Measurements from ENCODE around the gene NUB1. TPM values are rescaled to one million over a fixed set of nuclear protein-coding genes. Genes with fewer than 3 reads are reported as not detected.

Gene NUB1
- total RNA-seq, 4 donors from 2014 or later = 16.8 to 46.7 (median 26.1) TPM

DNA sequence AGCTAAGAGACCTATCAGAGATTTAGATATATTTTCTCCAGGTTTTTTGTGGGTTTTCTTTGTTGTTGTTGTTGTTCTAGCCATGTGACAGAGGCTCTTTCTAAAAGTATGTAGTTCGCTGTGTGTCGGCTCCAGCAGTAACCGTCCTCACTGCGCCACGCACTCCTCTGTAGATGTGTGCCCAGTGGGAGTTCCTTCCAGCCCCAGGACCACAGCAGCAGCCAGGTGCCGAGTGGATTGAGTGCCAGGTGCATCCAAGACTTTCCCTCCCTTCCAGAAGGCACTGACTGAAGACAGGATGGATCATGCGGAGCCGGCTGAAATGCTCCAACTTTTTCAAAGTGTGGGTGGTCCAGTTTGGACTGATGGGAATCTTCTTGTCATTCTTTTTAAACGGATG, 36.4 kb downstream of the NUB1 start:
- TF ChIP-seq, protein P1, sequence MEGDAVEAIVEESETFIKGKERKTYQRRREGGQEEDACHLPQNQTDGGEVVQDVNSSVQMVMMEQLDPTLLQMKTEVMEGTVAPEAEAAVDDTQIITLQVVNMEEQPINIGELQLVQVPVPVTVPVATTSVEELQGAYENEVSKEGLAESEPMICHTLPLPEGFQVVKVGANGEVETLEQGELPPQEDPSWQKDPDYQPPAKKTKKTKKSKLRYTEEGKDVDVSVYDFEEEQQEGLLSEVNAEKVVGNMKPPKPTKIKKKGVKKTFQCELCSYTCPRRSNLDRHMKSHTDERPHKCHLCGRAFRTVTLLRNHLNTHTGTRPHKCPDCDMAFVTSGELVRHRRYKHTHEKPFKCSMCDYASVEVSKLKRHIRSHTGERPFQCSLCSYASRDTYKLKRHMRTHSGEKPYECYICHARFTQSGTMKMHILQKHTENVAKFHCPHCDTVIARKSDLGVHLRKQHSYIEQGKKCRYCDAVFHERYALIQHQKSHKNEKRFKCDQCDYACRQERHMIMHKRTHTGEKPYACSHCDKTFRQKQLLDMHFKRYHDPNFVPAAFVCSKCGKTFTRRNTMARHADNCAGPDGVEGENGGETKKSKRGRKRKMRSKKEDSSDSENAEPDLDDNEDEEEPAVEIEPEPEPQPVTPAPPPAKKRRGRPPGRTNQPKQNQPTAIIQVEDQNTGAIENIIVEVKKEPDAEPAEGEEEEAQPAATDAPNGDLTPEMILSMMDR (IDR thresholded peaks at IDR 0.05) = no peak
- no peak for TF ChIP-seq POLR2A (IDR thresholded peaks at IDR 0.05)
- intact Hi-C loops (cut with DNase I) = no loop called here
- 83 to 90% methylated on average over 5 to 9 of the region's 9 CpGs for WGBS, 2 donors

DNA sequence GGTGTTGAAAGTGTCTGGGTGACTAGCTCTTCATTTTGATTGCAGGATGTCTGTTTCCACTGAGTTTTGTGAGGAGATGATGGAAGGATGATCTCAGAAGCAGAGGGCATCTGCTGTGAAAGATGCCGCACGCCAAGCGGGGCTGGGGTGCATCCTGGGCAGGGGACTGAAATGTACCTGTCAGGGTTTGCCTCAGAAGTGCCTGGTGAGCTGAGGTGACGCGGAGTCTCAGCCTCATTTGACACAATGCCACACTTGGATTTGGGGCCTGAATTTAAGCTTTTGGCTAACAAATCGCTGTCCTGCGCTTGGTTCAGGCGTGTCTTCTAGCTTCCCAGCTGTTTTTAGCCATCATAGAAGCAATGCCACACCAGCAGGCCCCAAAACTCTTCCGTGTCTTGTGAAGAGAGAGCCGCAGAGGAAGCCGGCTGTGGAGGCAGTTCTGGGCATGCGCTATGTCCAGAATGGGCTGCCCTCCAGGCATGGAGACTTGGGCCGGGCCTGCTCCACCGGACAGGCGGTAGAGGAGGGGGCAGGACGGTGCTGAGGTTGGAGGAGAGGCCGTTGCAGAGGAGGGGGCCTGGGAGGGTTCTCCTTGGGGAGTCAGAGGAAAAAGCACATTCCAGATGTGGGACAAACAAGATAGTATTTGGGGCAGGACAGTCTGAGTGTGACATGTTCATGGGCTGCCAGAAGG, 37.0 kb downstream of the NUB1 start:
- intact Hi-C loops (cut with DNase I) = no loop called here
- WGBS, 2 donors = 80 to 90% methylated on average over 10 to 12 of the region's 17 CpGs
- Histone ChIP-seq H3K4me3 (no peak overlapping the region), H3K36me3 (peaks cover 12 to 58% (median 14%) of the 10 kb centered on the region in 3 donors), H3K27me3 (peaks cover 0 to 33% (median 9%) of the 10 kb centered on the region in 4 donors), H3K27ac (no peak overlapping the region), H3K4me1 (peaks cover 10 to 20% (median 14%) of the 10 kb centered on the region in 3 donors), H3K9me3 (no peaks in the 10 kb centered on the region)
- no peak for DNase-seq
- TF ChIP-seq, protein P1 (IDR thresholded peaks at IDR 0.05) = no peak
- no peak for TF ChIP-seq POLR2A (IDR thresholded peaks at IDR 0.05)

More for the DNA sequence above, 36.4 kb downstream of the NUB1 start:
- H3K36me3 ChIP-seq = peaks cover 12 to 64% (median 18%) of the 10 kb centered on the region in 3 donors
- H3K27ac ChIP-seq = no peak overlapping the region
- H3K27me3 ChIP-seq = peaks cover 0 to 27% (median 9%) of the 10 kb centered on the region in 4 donors
- H3K4me1 ChIP-seq = peaks cover 10 to 20% (median 14%) of the 10 kb centered on the region in 3 donors
- no peak overlapping the region for H3K4me3 ChIP-seq
- H3K9me3 ChIP-seq = no peaks in the 10 kb centered on the region
- no peak for DNase-seq

DNA sequence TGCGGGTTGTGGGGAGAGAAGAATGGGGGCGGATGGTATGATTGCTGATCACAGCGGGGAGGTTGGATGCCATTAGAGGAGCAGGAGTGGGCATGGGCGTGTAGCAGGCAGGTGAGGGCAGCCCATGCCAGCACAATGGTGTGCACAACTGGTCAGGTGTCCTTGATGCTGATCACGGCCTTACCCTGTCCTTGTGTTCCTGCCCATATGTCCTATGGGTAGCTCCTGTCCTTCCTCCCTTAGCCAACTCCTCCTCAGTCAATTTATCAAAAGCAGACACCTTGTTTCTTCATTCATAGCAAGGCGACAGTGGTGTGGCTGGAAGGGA, 37.5 kb downstream of the NUB1 start:
- Histone ChIP-seq H3K36me3 (peaks cover 9 to 53% (median 9%) of the 10 kb centered on the region in 3 donors), H3K27ac (no peak overlapping the region), H3K4me1 (peaks cover 10 to 20% (median 14%) of the 10 kb centered on the region in 3 donors), H3K27me3 (peaks cover 0 to 37% (median 9%) of the 10 kb centered on the region in 4 donors), H3K9me3 (no peaks in the 10 kb centered on the region), H3K4me3 (no peak overlapping the region)
- 73 to 80% methylated on average over 5 to 6 of the region's 6 CpGs for WGBS, 2 donors
- TF ChIP-seq, protein P1 (IDR thresholded peaks at IDR 0.05) = no peak
- no peak for TF ChIP-seq POLR2A (IDR thresholded peaks at IDR 0.05)
- DNase-seq = no peak
- intact Hi-C loops (cut with DNase I) = no loop called here

DNA sequence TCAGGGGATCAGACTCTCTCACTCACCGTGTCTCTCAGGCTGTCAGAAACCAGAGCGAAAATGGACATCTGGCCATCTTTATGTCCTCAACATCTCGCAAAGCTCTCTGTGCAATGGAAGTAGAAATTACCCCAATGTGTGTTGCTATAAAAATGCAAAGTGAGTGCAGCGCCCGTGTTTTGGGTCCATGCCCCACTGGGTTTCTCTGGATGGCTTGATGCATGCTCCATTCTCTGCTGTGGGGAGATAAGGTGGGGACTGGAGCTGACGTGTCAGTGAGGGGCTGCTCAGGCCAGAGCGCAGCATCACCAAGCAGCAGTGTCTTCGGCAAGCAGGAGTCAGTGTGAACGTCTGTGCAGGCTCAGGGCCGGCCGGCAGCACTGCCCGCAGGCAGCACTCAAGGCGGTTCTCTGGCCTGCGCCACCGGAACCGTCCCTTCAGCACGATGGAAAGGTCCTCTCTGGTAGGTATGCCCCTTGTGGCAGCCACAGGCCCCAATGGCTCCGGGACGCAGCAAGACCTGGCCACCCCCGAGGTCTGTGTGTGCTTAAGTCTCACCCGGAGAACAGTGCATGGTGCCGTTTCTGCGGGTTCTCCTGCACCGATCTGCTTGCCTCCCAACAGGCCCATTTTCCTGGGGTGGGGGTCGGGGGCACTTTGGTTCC, 38.1 kb downstream of the NUB1 start:
- H3K4me1 ChIP-seq = peaks cover 10 to 20% (median 14%) of the 10 kb centered on the region in 3 donors
- peaks cover 0 to 42% (median 9%) of the 10 kb centered on the region in 4 donors for H3K27me3 ChIP-seq
- no peaks in the 10 kb centered on the region for H3K9me3 ChIP-seq
- no peak for DNase-seq
- intact Hi-C loops (cut with DNase I) = no loop called here
- peaks cover 7 to 47% (median 9%) of the 10 kb centered on the region in 3 donors for H3K36me3 ChIP-seq
- 86 to 87% methylated on average over 7 to 8 of the region's 25 CpGs for WGBS, 2 donors
- no peak overlapping the region for H3K27ac ChIP-seq
- H3K4me3 ChIP-seq = no peak overlapping the region
- TF ChIP-seq, protein P1 (IDR thresholded peaks at IDR 0.05) = no peak
- no peak for TF ChIP-seq POLR2A (IDR thresholded peaks at IDR 0.05)
